HCT116 (cell line): ENCODE measurements around the gene VIT. TPM values are rescaled to one million over a fixed set of nuclear protein-coding genes. Genes with fewer than 3 reads are reported as not detected.

ENCODE experiments used
- ATAC-seq: fragments of 200-7000 bp; cut with Tn5 transposase; 2 replicates; pipeline ENCODE4 v1.9.1; 2020; ENCODE audit warnings: mild to moderate bottlenecking, moderate library complexity
- BruUV-seq: library from RNA; stranded (reverse); fragments of 400-500 nt; replicated peaks from 2 replicates; lab custom pipeline; 2021; lab: Mats Ljungman, UMichigan
- CTCF ChIA-PET: fragments of 300-600 bp; sonication (Branson Sonifier 250); formaldehyde crosslinking; loops from one replicate; lab custom pipeline; 2021; ENCODE audit warnings: antibody characterized with exemption; lab: Charles Lee
- POLR2A ChIA-PET: fragments of 300-600, 350-600 bp; sonication (Branson Sonifier 250); formaldehyde crosslinking; loops from one replicate; lab custom pipeline; 2021; ENCODE audit warnings: antibody characterized with exemption; lab: Charles Lee
- RAD21 ChIA-PET, 2 experiments: fragments of 300-600 bp; sonication (Branson Sonifier 250); formaldehyde crosslinking; loops; one replicate each; lab custom pipeline; 2023; ENCODE audit warnings: low total read pairs in 2 of 2; ENCODE audit not compliant: uncharacterized antibody in 2 of 2, unreplicated experiment in 2 of 2, low non-redundant PET in 1 of 2; lab: Charles Lee
- DNase-seq: peaks from one replicate; pipeline ENCODE4 v3.0.0-alpha.2; 2010; ENCODE audit warnings: low read depth, low spot score
- H2AFZ ChIP-seq: fragments of 200-600 bp; shearing (Covaris generic), sonication (generic); 2 replicates; pipeline ENCODE4 v1.6.1; 2017; ENCODE audit warnings: low read depth, mixed run types, mixed read lengths, antibody characterized with exemption, low read length; ENCODE audit not compliant: poor library complexity, severe bottlenecking
- H3K27ac ChIP-seq: 2 replicates; pipeline ENCODE4 v1.5.1; 2012; ENCODE audit warnings: low read depth, low read length
- H3K27me3 ChIP-seq: fragments of 200-600 bp; sonication (generic); 2 replicates; pipeline ENCODE4 v1.6.1; 2016; ENCODE audit warnings: mixed run types, low read length, mixed read lengths; ENCODE audit not compliant: insufficient read depth
- H3K36me3 ChIP-seq, 2 experiments: fragments of 200-500 bp in 1 of 2; fragments of 200-600 bp in 1 of 2; sonication (Bioruptor generic) in 1 of 2; sonication (generic) in 1 of 2; 2 replicates each; pipeline versions ENCODE4 v1.5.1 to v1.6.1; 2014 to 2016; ENCODE audit warnings: low read length in 2 of 2, inconsistent platforms in 1 of 2, mixed read lengths in 1 of 2, mixed run types in 1 of 2; ENCODE audit not compliant: insufficient read depth in 2 of 2, control insufficient read depth in 1 of 2
- H3K4me1 ChIP-seq, 2 experiments: fragments of 200-600 bp in 1 of 2; sonication (generic) in 1 of 2; 2 replicates each; pipeline versions ENCODE4 v1.5.1 to v1.6.1; 2012 to 2017; ENCODE audit warnings: low read length in 2 of 2, inconsistent platforms in 1 of 2, mild to moderate bottlenecking in 1 of 2, mixed read lengths in 1 of 2, mixed run types in 1 of 2, moderate library complexity in 1 of 2; ENCODE audit not compliant: insufficient read depth in 2 of 2, control insufficient read depth in 1 of 2
- H3K4me2 ChIP-seq: fragments of 200-600 bp; sonication (generic); 2 replicates; pipeline ENCODE4 v1.6.1; 2017; ENCODE audit warnings: mixed run types, low read length, mixed read lengths
- H3K4me3 ChIP-seq, 2 experiments: fragments of 200-600 bp in 1 of 2; sonication (generic) in 1 of 2; replicated peaks in 1 of 2; 2 replicates each; pipeline ENCODE4 v1.5.1; 2011 to 2016; ENCODE audit warnings: low read length in 2 of 2, control low read depth in 1 of 2, low read depth in 1 of 2, mild to moderate bottlenecking in 1 of 2, mixed read lengths in 1 of 2, mixed run types in 1 of 2
- H3K79me2 ChIP-seq: fragments of 200-600 bp; sonication (generic); 2 replicates; pipeline ENCODE4 v1.6.1; 2017; ENCODE audit warnings: mild to moderate bottlenecking, mixed run types, low read length, moderate library complexity, mixed read lengths; ENCODE audit not compliant: insufficient read depth
- H3K9ac ChIP-seq: fragments of 200-600 bp; sonication (generic); 2 replicates; pipeline ENCODE4 v1.6.1; 2016; ENCODE audit warnings: low read length, mixed read lengths
- H3K9me2 ChIP-seq: fragments of 200-600 bp; sonication (generic), shearing (Covaris generic); 2 replicates; pipeline ENCODE4 v1.6.1; 2017; ENCODE audit warnings: mixed run types, mild to moderate bottlenecking, moderate library complexity; ENCODE audit not compliant: insufficient read depth
- H3K9me3 ChIP-seq, 2 experiments: fragments of 200-500 bp in 1 of 2; fragments of 200-600 bp in 1 of 2; sonication (Bioruptor generic) in 1 of 2; sonication (generic) in 1 of 2; 2 replicates each; pipeline ENCODE4 v1.6.1; 2014 to 2017; ENCODE audit warnings: low read length in 2 of 2, mixed read lengths in 2 of 2, inconsistent platforms in 1 of 2, low read depth in 1 of 2, mild to moderate bottlenecking in 1 of 2, mixed run types in 1 of 2, moderate library complexity in 1 of 2; ENCODE audit not compliant: control insufficient read depth in 1 of 2, insufficient read depth in 1 of 2
- H4K20me1 ChIP-seq: fragments of 200-600 bp; sonication (generic), shearing (Covaris generic); 2 replicates; pipeline ENCODE4 v1.6.1; 2017; ENCODE audit warnings: mixed run types, mild to moderate bottlenecking, moderate library complexity; ENCODE audit not compliant: insufficient read depth
- CEBPB ChIP-seq: IDR thresholded peaks from 2 replicates; pipeline ENCODE4 v1.6.1; 2012; ENCODE audit warnings: low read depth
- EZH2 ChIP-seq: fragments of 200-600 bp; sonication (generic); IDR thresholded peaks from 2 replicates; pipeline ENCODE4 v1.6.1; 2017; ENCODE audit warnings: antibody characterized with exemption, mixed run types
- JUND ChIP-seq: IDR thresholded peaks from 2 replicates; pipeline ENCODE4 v1.6.1; 2012
- TCF7L2 ChIP-seq: IDR thresholded peaks from 2 replicates; pipeline ENCODE4 v1.7.0; 2011; ENCODE audit warnings: borderline replicate concordance, inconsistent platforms; ENCODE audit not compliant: insufficient read depth, insufficient read length; ENCODE audit errors: extremely low read depth
- intact Hi-C: fragments of 100-400 bp; cut with micrococcal nuclease; formaldehyde crosslinking; loops from 2 replicates; pipeline ENCODE4 v1.10.0; 2022
- total RNA-seq: library from RNA; stranded (reverse); gene quantifications from one replicate; pipeline ENCODE4 v1.2.1, GENCODE V29; 2021; ENCODE audit not compliant: unreplicated experiment
- TF ChIP-seq, protein P1 (sequence below), 3 experiments: fragments of 200-600 bp in 1 of 3; sonication (generic) in 1 of 3; IDR thresholded peaks in 2 of 3; conservative IDR thresholded peaks in 1 of 3; 2 replicates each; pipeline ENCODE4 v1.5.1; 2012 to 2017; ENCODE audit warnings: low read depth in 2 of 3, low read length in 2 of 3, antibody characterized with exemption in 1 of 3, borderline replicate concordance in 1 of 3, control low read depth in 1 of 3, mild to moderate bottlenecking in 1 of 3, mixed read lengths in 1 of 3, mixed run types in 1 of 3, moderate library complexity in 1 of 3; ENCODE audit not compliant: insufficient read depth in 1 of 3
- TF ChIP-seq, protein P2 (sequence below): IDR thresholded peaks from 2 replicates; pipeline ENCODE4 v1.6.1; 2012

VIT gene
- total RNA-seq, 1 experiment from 2014 or later, result not detected

DNA sequence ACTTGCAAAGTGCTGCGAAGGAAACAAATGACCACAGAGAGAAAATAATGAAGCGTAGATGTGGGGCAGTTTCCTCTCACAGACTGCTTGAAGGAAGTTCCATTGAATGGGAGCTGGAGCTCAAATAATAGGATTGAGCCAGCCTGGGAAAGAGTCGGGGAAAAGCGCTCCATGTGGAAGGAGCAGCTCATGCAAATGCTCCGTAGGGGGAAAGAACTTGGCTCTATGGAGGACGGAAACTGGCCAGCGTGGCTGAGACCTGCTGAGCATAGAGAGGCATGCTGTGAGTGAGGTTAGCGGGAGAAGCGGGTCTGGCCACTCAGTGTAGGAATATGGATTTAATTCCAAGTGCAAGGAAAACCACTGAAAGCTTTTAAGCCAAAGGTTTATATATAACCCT, 28.6 kb upstream of the VIT start:
- Histone ChIP-seq H3K9ac (no peak overlapping the region), H3K36me3 (no peaks in the 10 kb centered on the region), H3K9me3 (no peaks in the 10 kb centered on the region), H4K20me1 (no peaks in the 10 kb centered on the region), H3K9me2 (no peaks in the 10 kb centered on the region), H3K4me1 (peaks cover 0 to 4% of the 10 kb centered on the region in 2 experiments; a peak in 1 of 4 replicates), H3K27me3 (no peaks in the 10 kb centered on the region), H3K27ac (no peak overlapping the region), H2AFZ (no peak overlapping the region), H3K79me2 (no peaks in the 10 kb centered on the region), H3K4me3 (no peak overlapping the region), H3K4me2 (no peak overlapping the region)
- ATAC-seq (no peak), DNase-seq (no peak)
- RAD21 ChIA-PET, result no interaction called here
- TF ChIP-seq, protein P1, sequence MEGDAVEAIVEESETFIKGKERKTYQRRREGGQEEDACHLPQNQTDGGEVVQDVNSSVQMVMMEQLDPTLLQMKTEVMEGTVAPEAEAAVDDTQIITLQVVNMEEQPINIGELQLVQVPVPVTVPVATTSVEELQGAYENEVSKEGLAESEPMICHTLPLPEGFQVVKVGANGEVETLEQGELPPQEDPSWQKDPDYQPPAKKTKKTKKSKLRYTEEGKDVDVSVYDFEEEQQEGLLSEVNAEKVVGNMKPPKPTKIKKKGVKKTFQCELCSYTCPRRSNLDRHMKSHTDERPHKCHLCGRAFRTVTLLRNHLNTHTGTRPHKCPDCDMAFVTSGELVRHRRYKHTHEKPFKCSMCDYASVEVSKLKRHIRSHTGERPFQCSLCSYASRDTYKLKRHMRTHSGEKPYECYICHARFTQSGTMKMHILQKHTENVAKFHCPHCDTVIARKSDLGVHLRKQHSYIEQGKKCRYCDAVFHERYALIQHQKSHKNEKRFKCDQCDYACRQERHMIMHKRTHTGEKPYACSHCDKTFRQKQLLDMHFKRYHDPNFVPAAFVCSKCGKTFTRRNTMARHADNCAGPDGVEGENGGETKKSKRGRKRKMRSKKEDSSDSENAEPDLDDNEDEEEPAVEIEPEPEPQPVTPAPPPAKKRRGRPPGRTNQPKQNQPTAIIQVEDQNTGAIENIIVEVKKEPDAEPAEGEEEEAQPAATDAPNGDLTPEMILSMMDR (IDR thresholded peaks at IDR 0.05 in 2 of 3, conservative IDR thresholded peaks at IDR 0.05 in 1 of 3; ENCODE audit: borderline replicate concordance in 1 of 3, insufficient read depth in 1 of 3, low read depth in 2 of 3, low read length in 2 of 3), result no peak
- TF ChIP-seq JUND (no peak), TCF7L2 (no peak), EZH2 (no peak)
- BruUV-seq, result no TSS peak
- CTCF ChIA-PET, result no interaction called here
- intact Hi-C loops, result no loop called here
- POLR2A ChIA-PET, result no interaction called here

DNA sequence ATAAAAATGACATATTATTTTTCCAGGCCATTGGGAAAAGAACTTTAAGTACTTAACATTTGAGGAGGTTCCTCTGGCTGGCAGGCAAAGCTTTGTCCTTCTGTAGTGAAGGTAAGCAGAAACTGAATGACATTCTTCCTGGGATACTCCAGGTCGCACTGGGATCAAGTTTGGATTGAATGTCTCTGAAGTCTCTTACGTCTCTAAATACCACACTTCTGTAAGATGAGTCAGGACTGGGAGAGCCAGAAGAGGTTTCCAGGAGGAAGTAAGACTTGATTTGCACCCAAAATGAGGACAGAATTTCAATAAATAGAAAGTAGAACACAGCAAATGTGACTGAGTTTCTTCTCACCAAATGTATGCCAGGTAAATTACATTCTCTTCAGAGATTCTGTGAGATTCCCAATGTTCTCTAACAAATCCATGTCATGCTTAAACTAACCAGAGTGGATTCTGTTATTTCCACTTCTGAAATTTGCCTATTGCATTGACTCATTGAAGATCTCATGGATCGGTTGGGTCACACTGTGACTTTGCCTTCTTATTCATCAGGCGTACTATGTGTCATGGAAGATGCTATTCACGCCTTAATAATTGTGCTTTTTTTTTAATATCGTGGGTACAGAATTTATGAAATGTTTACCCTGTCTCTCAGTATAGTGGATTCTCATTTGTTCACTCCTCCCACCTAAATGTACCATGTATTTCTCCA, 25.5 kb upstream of the VIT start:
- BruUV-seq, result no TSS peak
- no peaks in the 10 kb centered on the region for H3K9me2 ChIP-seq
- POLR2A ChIA-PET, result interaction anchor here (0.6 kb wide), 1 partner anchor 319 kb away, joined by 3 read pairs; no protein-coding TSS in a partner anchor
- no peak overlapping the region for H3K4me3 ChIP-seq
- H3K27ac ChIP-seq, result no peak overlapping the region
- H3K27me3 ChIP-seq, result no peaks in the 10 kb centered on the region
- no peaks in the 10 kb centered on the region for H3K9me3 ChIP-seq
- H3K4me1 ChIP-seq, result no peaks in the 10 kb centered on the region
- no peak for ATAC-seq
- CTCF ChIA-PET, result interaction anchor here (0.7 to 3.0 kb wide), 4 partner anchors 99 to 320 kb away, joined by 3 to 11 read pairs (median 4); no protein-coding TSS in a partner anchor
- TF ChIP-seq, protein P2, sequence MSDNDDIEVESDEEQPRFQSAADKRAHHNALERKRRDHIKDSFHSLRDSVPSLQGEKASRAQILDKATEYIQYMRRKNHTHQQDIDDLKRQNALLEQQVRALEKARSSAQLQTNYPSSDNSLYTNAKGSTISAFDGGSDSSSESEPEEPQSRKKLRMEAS, result no peak
- no peak for TF ChIP-seq CEBPB
- no peak overlapping the region for H3K9ac ChIP-seq
- no peaks in the 10 kb centered on the region for H4K20me1 ChIP-seq
- RAD21 ChIA-PET, result no interaction called here
- H3K4me2 ChIP-seq, result no peak overlapping the region
- H2AFZ ChIP-seq, result no peak overlapping the region
- DNase-seq, result no peak
- intact Hi-C loops, result loop anchor here (5.0 to 10.0 kb wide), 4 partner anchors 119 to 786 kb away; no protein-coding TSS in a partner anchor
- no peaks in the 10 kb centered on the region for H3K36me3 ChIP-seq
- H3K79me2 ChIP-seq, result no peaks in the 10 kb centered on the region
